CD4-positive, alpha-beta T cell treated with Interleukin-17A for 4 hours (primary cell): ENCODE data around the gene TRIM33.

Experiments used
- DNase-seq: peaks from one replicate; pipeline ENCODE4 v3.0.0-alpha.2; 2020; ENCODE audit warnings: mixed read lengths

Gene TRIM33

GRCh38 chr1:114347431-114348209 is 163.4 kb downstream of the TRIM33 start:
- DNase-seq, result no peak

GRCh38 chr1:114346480-114347029 is 164.4 kb downstream of the TRIM33 start:
- peak; percentile 98 for DNase-seq

- DNase-seq, result no peak
These were observed 165.0 kb downstream of the TRIM33 start for GRCh38 chr1:114345930-114346479.

- DNase-seq, result no peak
These were observed 166.3 kb downstream of the TRIM33 start for GRCh38 chr1:114344656-114345055.
